ENCODE data around the gene PSMB7. TPM values are rescaled to one million over a fixed set of nuclear protein-coding genes. Genes with fewer than 3 reads are reported as not detected.

PSMB7 gene
- total and polyA plus RNA-seq, 8 donors, result 39.0 to 99.9 (median 65.5) TPM

GRCh38 chr9:124457079-124457886 lies 42.0 kb upstream of the PSMB7 start:
- TF ChIP-seq, protein P1, sequence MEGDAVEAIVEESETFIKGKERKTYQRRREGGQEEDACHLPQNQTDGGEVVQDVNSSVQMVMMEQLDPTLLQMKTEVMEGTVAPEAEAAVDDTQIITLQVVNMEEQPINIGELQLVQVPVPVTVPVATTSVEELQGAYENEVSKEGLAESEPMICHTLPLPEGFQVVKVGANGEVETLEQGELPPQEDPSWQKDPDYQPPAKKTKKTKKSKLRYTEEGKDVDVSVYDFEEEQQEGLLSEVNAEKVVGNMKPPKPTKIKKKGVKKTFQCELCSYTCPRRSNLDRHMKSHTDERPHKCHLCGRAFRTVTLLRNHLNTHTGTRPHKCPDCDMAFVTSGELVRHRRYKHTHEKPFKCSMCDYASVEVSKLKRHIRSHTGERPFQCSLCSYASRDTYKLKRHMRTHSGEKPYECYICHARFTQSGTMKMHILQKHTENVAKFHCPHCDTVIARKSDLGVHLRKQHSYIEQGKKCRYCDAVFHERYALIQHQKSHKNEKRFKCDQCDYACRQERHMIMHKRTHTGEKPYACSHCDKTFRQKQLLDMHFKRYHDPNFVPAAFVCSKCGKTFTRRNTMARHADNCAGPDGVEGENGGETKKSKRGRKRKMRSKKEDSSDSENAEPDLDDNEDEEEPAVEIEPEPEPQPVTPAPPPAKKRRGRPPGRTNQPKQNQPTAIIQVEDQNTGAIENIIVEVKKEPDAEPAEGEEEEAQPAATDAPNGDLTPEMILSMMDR (IDR thresholded peaks at IDR 0.05), result no peak
- intact Hi-C loops (cut with DNase I), result no loop called here
- ATAC-seq (no peak), FAIRE-seq (no peak), DNase-seq (peak in 2 of 6 donors; percentile 28 to 31)
- Histone ChIP-seq H3K4me3 (no peak overlapping the region), H3K9me3 (no peaks in the 10 kb centered on the region), H3K27me3 (peaks cover 0 to 3% (median 0%) of the 10 kb centered on the region in 4 donors), H3K36me3 (no peaks in the 10 kb centered on the region), H3K27ac (no peak overlapping the region), H3K4me1 (no peaks in the 10 kb centered on the region)
- WGBS, 2 donors, result 76 to 88% methylated on average over 18 of the region's 18 CpGs

DNA sequence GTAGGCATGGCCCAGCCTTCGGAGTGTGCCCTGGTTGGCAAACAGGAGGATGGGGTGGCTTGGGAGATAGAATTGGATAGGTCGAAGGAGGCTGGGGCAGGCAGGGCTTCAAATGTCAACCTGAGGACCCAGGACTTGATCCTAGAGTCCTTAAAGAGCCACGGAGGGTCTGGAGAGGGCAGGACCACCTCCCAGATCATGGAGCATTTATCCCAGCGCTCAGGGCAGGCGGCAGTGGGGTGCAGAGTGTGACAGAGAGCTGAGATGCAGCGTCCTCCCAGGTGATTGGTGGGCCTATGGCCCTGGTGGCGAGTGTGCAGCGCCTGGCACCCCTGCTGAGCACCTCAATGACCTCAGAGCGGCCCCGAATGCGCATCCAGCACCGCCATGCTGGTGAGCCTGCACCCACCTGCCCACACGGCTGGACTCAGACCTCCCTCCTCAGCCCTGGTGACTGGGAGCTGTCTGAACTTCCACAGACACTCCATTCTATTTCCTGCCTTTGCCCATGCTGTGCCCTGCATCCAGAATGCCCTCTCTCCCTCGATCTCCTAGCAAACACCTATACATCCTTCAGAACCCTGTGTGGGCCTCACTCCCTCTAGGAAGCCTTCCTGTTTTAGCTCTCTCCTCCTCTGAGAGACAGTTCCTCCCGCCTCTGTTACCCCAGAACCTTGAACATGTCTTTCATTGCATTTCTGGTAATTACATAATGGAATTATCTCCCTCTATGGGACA lies 41.3 kb upstream of the PSMB7 start:
- DNase-seq (peak in 2 of 6 donors; percentile 26 to 32), ATAC-seq (no peak), FAIRE-seq (no peak)
- H3K4me1 ChIP-seq, result no peaks in the 10 kb centered on the region
- TF ChIP-seq, protein P1 (IDR thresholded peaks at IDR 0.05), result no peak
- H3K4me3 ChIP-seq, result no peak overlapping the region
- H3K27ac ChIP-seq, result no peak overlapping the region
- 68 to 73% methylated on average over 15 of the region's 15 CpGs for WGBS, 2 donors
- H3K9me3 ChIP-seq, result no peaks in the 10 kb centered on the region
- H3K27me3 ChIP-seq, result peaks cover 0 to 3% (median 0%) of the 10 kb centered on the region in 4 donors
- H3K36me3 ChIP-seq, result no peaks in the 10 kb centered on the region
- intact Hi-C loops (cut with DNase I), result no loop called here

DNA sequence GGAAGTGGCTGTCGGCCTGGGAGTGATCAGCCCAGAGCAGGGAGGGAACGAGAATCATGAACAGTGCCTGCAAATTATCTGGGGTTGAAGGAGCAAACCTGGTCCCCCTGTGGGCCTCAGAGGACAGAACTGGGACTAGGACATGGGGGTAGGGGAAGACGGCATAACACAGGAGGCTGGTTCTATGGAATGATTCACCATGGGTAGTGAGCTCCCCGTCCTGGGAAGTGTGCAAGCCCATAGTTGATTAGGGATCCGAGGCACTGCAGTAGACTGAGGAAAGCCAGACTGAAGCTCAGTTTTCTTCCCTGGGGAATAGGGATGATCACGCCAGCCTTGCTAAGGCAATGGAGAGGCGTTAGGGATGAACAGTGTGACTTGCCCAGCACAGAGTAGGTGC lies 40.6 kb upstream of the PSMB7 start:
- intact Hi-C loops (cut with DNase I), result no loop called here
- Histone ChIP-seq H3K27ac (no peak overlapping the region), H3K4me3 (no peak overlapping the region), H3K9me3 (no peaks in the 10 kb centered on the region), H3K4me1 (no peaks in the 10 kb centered on the region), H3K36me3 (no peaks in the 10 kb centered on the region), H3K27me3 (peaks cover 0 to 3% (median 0%) of the 10 kb centered on the region in 4 donors)
- peak in 2 of 6 donors; percentile 11 to 22 for DNase-seq
- TF ChIP-seq, protein P1 (IDR thresholded peaks at IDR 0.05), result no peak
- FAIRE-seq, result no peak
- 71 to 73% methylated on average over 7 of the region's 7 CpGs for WGBS, 2 donors
- ATAC-seq, result no peak

- Histone ChIP-seq H3K4me1 (no peaks in the 10 kb centered on the region), H3K27ac (no peak overlapping the region), H3K36me3 (no peaks in the 10 kb centered on the region), H3K27me3 (peaks cover 0 to 3% (median 0%) of the 10 kb centered on the region in 4 donors), H3K4me3 (no peak overlapping the region), H3K9me3 (no peaks in the 10 kb centered on the region)
- peak in 2 of 6 donors; percentile 52 to 60 for DNase-seq
- WGBS, 2 donors, result 85 to 88% methylated on average over 14 of the region's 14 CpGs
- no peak for ATAC-seq
- no peak for FAIRE-seq
- intact Hi-C loops (cut with DNase I), result no loop called here
- TF ChIP-seq, protein P1 (IDR thresholded peaks at IDR 0.05), result no peak
These were observed 39.7 kb upstream of the PSMB7 start for GRCh38 chr9:124454791-124455443.

Data from pancreas (tissue), 10 donors.